DOHH2 (cell line): ENCODE measurements around the gene COL9A3.

Source experiments
- H3F3A ChIP-seq: fragments of 200-600 bp; sonication (generic), shearing (Covaris generic); 2 replicates; pipeline ENCODE4 v1.6.0; 2016; ENCODE audit warnings: antibody characterized with exemption, mild to moderate bottlenecking; ENCODE audit not compliant: control insufficient read depth, insufficient read depth
- H3K27ac ChIP-seq: fragments of 200-600 bp; sonication (generic); 2 replicates; pipeline ENCODE4 v1.5.1; 2014; ENCODE audit warnings: low read depth, mild to moderate bottlenecking, low read length, moderate library complexity
- H3K27me3 ChIP-seq: fragments of 200-600 bp; sonication (generic); 2 replicates; pipeline ENCODE4 v1.6.1; 2014; ENCODE audit warnings: mild to moderate bottlenecking, low read length, mixed read lengths; ENCODE audit not compliant: control insufficient read depth
- H3K36me3 ChIP-seq: fragments of 200-600 bp; sonication (generic); 2 replicates; pipeline ENCODE4 v1.6.1; 2014; ENCODE audit warnings: mild to moderate bottlenecking, low read length, moderate library complexity, mixed read lengths; ENCODE audit not compliant: control insufficient read depth
- H3K4me1 ChIP-seq: fragments of 200-600 bp; sonication (generic); 2 replicates; pipeline ENCODE4 v1.6.1; 2014; ENCODE audit warnings: mild to moderate bottlenecking, low read length, mixed read lengths; ENCODE audit not compliant: control insufficient read depth
- H3K4me2 ChIP-seq: fragments of 200-600 bp; sonication (generic); 2 replicates; pipeline ENCODE4 v1.6.0; 2014; ENCODE audit warnings: mild to moderate bottlenecking, low read length, moderate library complexity
- H3K4me3 ChIP-seq: fragments of 200-600 bp; sonication (generic); 2 replicates; pipeline ENCODE4 v1.5.1; 2014; ENCODE audit warnings: mild to moderate bottlenecking, low read length, mixed read lengths
- H3K79me2 ChIP-seq: fragments of 200-600 bp; sonication (generic); 2 replicates; pipeline ENCODE4 v1.6.1; 2014; ENCODE audit warnings: mild to moderate bottlenecking, low read length, mixed read lengths; ENCODE audit not compliant: control insufficient read depth
- H3K9me2 ChIP-seq: fragments of 200-600 bp; sonication (generic); replicated peaks from 2 replicates; pipeline ENCODE4 v1.6.1; 2014; ENCODE audit warnings: mild to moderate bottlenecking, low read length, mixed read lengths; ENCODE audit not compliant: control insufficient read depth
- H3K9me3 ChIP-seq: fragments of 200-600 bp; sonication (generic); 2 replicates; pipeline ENCODE4 v1.6.1; 2014; ENCODE audit warnings: antibody characterized with exemption, low read length, mixed read lengths; ENCODE audit not compliant: control insufficient read depth, insufficient read depth
- H4K20me1 ChIP-seq: fragments of 200-600 bp; sonication (generic); 2 replicates; pipeline ENCODE4 v1.6.0; 2014; ENCODE audit warnings: low read depth, mild to moderate bottlenecking, antibody characterized with exemption, low read length, moderate library complexity; ENCODE audit not compliant: control insufficient read depth, insufficient read depth
- EZH2phosphoT487 ChIP-seq: fragments of 200-600 bp; sonication (generic); IDR thresholded peaks from 2 replicates; pipeline ENCODE4 v1.6.1; 2017; ENCODE audit warnings: borderline replicate concordance, mild to moderate bottlenecking, antibody characterized with exemption, low read length, moderate library complexity, mixed read lengths
- TF ChIP-seq, protein P1 (sequence below): fragments of 200-600 bp; sonication (generic); IDR thresholded peaks from one replicate; pipeline ENCODE4 v1.5.1; 2014; ENCODE audit warnings: antibody characterized with exemption, mild to moderate bottlenecking, low read depth, low read length; ENCODE audit not compliant: poor library complexity, severe bottlenecking

Gene COL9A3

DNA sequence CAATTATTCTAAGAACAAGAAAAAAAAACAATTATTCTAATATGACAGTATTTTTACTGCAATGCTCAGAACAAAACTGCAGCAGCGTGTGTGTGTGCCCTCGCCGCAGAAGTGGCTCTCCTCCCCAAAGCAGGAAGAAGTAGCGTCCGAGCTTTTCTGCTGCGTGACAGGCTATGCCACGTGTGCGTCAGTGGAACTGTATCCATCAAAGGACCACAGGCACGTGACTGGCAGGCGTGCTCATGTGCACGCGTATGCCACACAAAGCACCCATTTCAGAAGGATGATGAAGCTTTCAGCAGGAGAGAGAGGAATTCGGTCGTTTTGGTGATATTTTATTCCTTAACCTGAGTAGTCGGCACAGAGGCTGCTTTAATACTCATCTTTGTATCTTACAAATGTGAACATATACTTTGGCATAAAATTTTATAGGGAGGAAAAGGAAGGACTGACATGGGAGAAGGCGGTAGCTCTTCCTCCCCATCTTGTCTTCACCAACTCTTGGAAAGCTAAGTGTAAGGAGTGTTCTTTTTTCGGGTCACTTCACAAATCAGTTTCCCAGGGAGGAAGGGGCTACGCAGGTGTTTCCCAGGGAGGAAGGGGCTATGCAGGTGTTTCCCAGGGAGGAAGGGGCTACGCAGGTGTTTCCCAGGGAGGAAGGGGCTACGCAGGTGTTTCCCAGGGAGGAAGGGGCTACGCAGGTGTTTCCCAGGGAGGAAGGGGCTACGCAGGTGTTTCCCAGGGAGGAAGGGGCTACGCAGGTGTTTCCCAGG is 41.4 kb downstream of the COL9A3 start:
- H3K79me2 ChIP-seq, result peaks cover 15% of the 10 kb centered on the region
- H3K9me3 ChIP-seq, result no peaks in the 10 kb centered on the region
- H3K36me3 ChIP-seq, result peaks cover 34% of the 10 kb centered on the region
- no peaks in the 10 kb centered on the region for H4K20me1 ChIP-seq
- no peak overlapping the region for H3K27ac ChIP-seq
- TF ChIP-seq EZH2phosphoT487, result no peak
- TF ChIP-seq, protein P1, sequence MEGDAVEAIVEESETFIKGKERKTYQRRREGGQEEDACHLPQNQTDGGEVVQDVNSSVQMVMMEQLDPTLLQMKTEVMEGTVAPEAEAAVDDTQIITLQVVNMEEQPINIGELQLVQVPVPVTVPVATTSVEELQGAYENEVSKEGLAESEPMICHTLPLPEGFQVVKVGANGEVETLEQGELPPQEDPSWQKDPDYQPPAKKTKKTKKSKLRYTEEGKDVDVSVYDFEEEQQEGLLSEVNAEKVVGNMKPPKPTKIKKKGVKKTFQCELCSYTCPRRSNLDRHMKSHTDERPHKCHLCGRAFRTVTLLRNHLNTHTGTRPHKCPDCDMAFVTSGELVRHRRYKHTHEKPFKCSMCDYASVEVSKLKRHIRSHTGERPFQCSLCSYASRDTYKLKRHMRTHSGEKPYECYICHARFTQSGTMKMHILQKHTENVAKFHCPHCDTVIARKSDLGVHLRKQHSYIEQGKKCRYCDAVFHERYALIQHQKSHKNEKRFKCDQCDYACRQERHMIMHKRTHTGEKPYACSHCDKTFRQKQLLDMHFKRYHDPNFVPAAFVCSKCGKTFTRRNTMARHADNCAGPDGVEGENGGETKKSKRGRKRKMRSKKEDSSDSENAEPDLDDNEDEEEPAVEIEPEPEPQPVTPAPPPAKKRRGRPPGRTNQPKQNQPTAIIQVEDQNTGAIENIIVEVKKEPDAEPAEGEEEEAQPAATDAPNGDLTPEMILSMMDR, result no peak
- peaks cover 30% of the 10 kb centered on the region for H3K4me1 ChIP-seq
- H3K4me2 ChIP-seq, result peak overlapping the region; percentile 8
- peak overlapping the region; percentile 0; the same call in 1 of the 2 replicates for H3K4me3 ChIP-seq
- H3F3A ChIP-seq, result no peaks in the 10 kb centered on the region
- H3K9me2 ChIP-seq, result no peaks in the 10 kb centered on the region
- H3K27me3 ChIP-seq, result no peaks in the 10 kb centered on the region

DNA sequence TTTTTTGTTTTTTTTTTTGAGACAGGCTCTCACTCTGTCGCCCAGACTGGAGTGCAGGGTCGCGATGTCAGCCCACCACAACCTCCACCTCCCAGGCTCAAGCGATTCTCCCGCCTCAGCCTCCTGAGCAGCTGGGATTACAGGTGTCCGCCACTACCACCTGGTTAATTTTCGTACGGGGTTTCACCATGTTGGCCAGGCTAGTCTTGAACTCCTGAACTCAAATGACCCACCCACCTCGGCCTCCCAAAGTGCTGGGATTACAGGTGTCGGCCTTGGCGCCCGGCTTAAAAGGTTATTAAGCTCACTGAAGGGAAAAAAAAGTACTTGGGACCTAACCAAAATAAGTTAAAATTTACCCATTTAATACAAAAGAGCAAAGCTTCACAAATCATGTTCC is 42.9 kb downstream of the COL9A3 start:
- Histone ChIP-seq H3K9me3 (no peaks in the 10 kb centered on the region), H3K36me3 (peaks cover 20% of the 10 kb centered on the region), H3K4me1 (peaks cover 30% of the 10 kb centered on the region), H3K27ac (no peak overlapping the region), H4K20me1 (no peaks in the 10 kb centered on the region), H3F3A (no peaks in the 10 kb centered on the region), H3K4me2 (peak overlapping the region; percentile 65), H3K9me2 (no peaks in the 10 kb centered on the region), H3K79me2 (peaks cover 15% of the 10 kb centered on the region), H3K27me3 (no peaks in the 10 kb centered on the region), H3K4me3 (peak overlapping the region; percentile 59; the same call in 1 of the 2 replicates)
- TF ChIP-seq, protein P1, result no peak
- TF ChIP-seq EZH2phosphoT487, result no peak

DNA sequence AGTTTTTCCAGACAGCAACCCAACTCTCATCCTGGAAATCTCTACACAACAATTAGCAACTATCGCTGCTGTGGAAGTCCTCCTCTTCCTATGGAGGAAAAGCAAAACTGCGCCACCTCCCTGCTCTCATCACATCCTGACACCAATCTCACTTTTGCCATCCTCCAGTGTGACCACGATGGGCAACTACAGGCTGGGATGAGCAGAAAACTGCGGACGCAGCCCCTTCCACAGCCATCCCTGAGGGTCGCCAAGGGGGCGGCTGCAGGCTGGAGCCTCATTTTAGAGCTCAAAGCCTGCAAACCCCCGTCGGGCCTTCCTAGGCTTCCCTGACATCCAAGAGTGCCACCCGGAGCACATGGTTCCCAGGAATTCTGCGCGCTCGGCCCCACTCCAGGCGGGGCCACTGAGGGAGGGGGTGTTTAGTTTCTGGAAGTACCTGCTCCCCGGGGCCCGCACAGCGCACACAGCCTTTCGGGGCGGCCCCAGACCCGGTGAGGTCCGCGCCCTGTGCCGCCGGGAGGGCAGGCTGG is 43.6 kb downstream of the COL9A3 start:
- no peaks in the 10 kb centered on the region for H3K9me3 ChIP-seq
- no peak for TF ChIP-seq EZH2phosphoT487
- TF ChIP-seq, protein P1, result no peak
- peak overlapping the region; percentile 59 for H3K4me3 ChIP-seq
- no peak overlapping the region for H3K27ac ChIP-seq
- peaks cover 30% of the 10 kb centered on the region for H3K4me1 ChIP-seq
- no peaks in the 10 kb centered on the region for H3K9me2 ChIP-seq
- H3K4me2 ChIP-seq, result peak overlapping the region; percentile 65
- no peaks in the 10 kb centered on the region for H3K27me3 ChIP-seq
- peaks cover 15% of the 10 kb centered on the region for H3K79me2 ChIP-seq
- H3F3A ChIP-seq, result no peaks in the 10 kb centered on the region
- no peaks in the 10 kb centered on the region for H4K20me1 ChIP-seq
- H3K36me3 ChIP-seq, result peaks cover 14% of the 10 kb centered on the region
